ENCODE measurements around the gene MACROD2. TPM values are rescaled to one million over a fixed set of nuclear protein-coding genes. Genes with fewer than 3 reads are reported as not detected.

The MACROD2 gene
- polyA plus RNA-seq, 1 donor (not counting 4 experiments of a cell fraction or from before 2014, with no cell fraction given), result 0.71 TPM

- Histone ChIP-seq H3K36me3 (ENCODE audit: control insufficient read depth in 2 of 2, extremely low read depth in 1 of 2, insufficient read depth in 2 of 2, low read length in 2 of 2) (no peaks in the 10 kb centered on the region), H3K9me3 (ENCODE audit: control insufficient read depth, low read depth, low read length) (no peaks in the 10 kb centered on the region), H3K9ac (ENCODE audit: control insufficient read depth, extremely low read depth, insufficient read depth, low read length) (no peak overlapping the region), H4K20me1 (ENCODE audit: control insufficient read depth, extremely low read depth, insufficient read depth, low read length) (no peaks in the 10 kb centered on the region), H3K27ac (ENCODE audit: control insufficient read depth, insufficient read depth, low read length) (no peak overlapping the region), H3K4me2 (ENCODE audit: control insufficient read depth, extremely low read depth, insufficient read depth, low read depth, low read length) (no peak overlapping the region), H2AFZ (ENCODE audit: control insufficient read depth, low read length) (no peak overlapping the region), H3K9me1 (ENCODE audit: control insufficient read depth, extremely low read depth, insufficient read depth, low read length) (no peaks in the 10 kb centered on the region), H3K4me1 (ENCODE audit: control insufficient read depth, extremely low read depth, insufficient read depth, low read length) (no peaks in the 10 kb centered on the region), H3K27me3 (ENCODE audit: control insufficient read depth, extremely low read depth, insufficient read depth, low read length) (no peaks in the 10 kb centered on the region), H3K4me3 (ENCODE audit: control insufficient read depth in 2 of 3, extremely low read depth in 1 of 3, insufficient read depth in 2 of 3, low read depth in 1 of 3, low read length in 3 of 3) (no peak overlapping the region), H3K79me2 (ENCODE audit: control insufficient read depth, insufficient read depth, low read length) (no peaks in the 10 kb centered on the region)
- DNase-seq (ENCODE audit: low read depth, low spot score), result no peak
- no peak for TF ChIP-seq EZH2 (IDR thresholded peaks at IDR 0.05; ENCODE audit: low read length)
- TF ChIP-seq, protein P1, sequence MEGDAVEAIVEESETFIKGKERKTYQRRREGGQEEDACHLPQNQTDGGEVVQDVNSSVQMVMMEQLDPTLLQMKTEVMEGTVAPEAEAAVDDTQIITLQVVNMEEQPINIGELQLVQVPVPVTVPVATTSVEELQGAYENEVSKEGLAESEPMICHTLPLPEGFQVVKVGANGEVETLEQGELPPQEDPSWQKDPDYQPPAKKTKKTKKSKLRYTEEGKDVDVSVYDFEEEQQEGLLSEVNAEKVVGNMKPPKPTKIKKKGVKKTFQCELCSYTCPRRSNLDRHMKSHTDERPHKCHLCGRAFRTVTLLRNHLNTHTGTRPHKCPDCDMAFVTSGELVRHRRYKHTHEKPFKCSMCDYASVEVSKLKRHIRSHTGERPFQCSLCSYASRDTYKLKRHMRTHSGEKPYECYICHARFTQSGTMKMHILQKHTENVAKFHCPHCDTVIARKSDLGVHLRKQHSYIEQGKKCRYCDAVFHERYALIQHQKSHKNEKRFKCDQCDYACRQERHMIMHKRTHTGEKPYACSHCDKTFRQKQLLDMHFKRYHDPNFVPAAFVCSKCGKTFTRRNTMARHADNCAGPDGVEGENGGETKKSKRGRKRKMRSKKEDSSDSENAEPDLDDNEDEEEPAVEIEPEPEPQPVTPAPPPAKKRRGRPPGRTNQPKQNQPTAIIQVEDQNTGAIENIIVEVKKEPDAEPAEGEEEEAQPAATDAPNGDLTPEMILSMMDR (optimal IDR thresholded peaks at IDR 0.05 in 1 of 3, IDR thresholded peaks at IDR 0.05 in 1 of 3, conservative IDR thresholded peaks at IDR 0.05 in 1 of 3; ENCODE audit: extremely low read depth in 1 of 3, insufficient read depth in 2 of 3, low read length in 3 of 3), result no peak
- FAIRE-seq, result no peak
- dilution Hi-C loops (cut with MboI; ENCODE audit: extremely low pct_ligation_motif_present, low sequenced_read_pairs), result no loop called here
Measured at GRCh38 chr20:15792855-15793254, 1797.5 kb downstream of the MACROD2 start.

- Histone ChIP-seq H3K4me2 (ENCODE audit: control insufficient read depth, extremely low read depth, insufficient read depth, low read depth, low read length) (no peak overlapping the region), H3K9me1 (ENCODE audit: control insufficient read depth, extremely low read depth, insufficient read depth, low read length) (no peaks in the 10 kb centered on the region), H4K20me1 (ENCODE audit: control insufficient read depth, extremely low read depth, insufficient read depth, low read length) (no peaks in the 10 kb centered on the region), H3K36me3 (ENCODE audit: control insufficient read depth in 2 of 2, extremely low read depth in 1 of 2, insufficient read depth in 2 of 2, low read length in 2 of 2) (no peaks in the 10 kb centered on the region), H3K9ac (ENCODE audit: control insufficient read depth, extremely low read depth, insufficient read depth, low read length) (no peak overlapping the region), H3K4me1 (ENCODE audit: control insufficient read depth, extremely low read depth, insufficient read depth, low read length) (no peaks in the 10 kb centered on the region), H2AFZ (ENCODE audit: control insufficient read depth, low read length) (no peak overlapping the region), H3K27me3 (ENCODE audit: control insufficient read depth, extremely low read depth, insufficient read depth, low read length) (no peaks in the 10 kb centered on the region), H3K79me2 (ENCODE audit: control insufficient read depth, insufficient read depth, low read length) (no peaks in the 10 kb centered on the region), H3K27ac (ENCODE audit: control insufficient read depth, insufficient read depth, low read length) (no peak overlapping the region), H3K4me3 (ENCODE audit: control insufficient read depth in 2 of 3, extremely low read depth in 1 of 3, insufficient read depth in 2 of 3, low read depth in 1 of 3, low read length in 3 of 3) (no peak overlapping the region), H3K9me3 (ENCODE audit: control insufficient read depth, low read depth, low read length) (no peaks in the 10 kb centered on the region)
- DNase-seq (ENCODE audit: low read depth, low spot score) (no peak), FAIRE-seq (no peak)
- dilution Hi-C loops (cut with MboI; ENCODE audit: extremely low pct_ligation_motif_present, low sequenced_read_pairs), result no loop called here
- TF ChIP-seq, protein P1 (optimal IDR thresholded peaks at IDR 0.05 in 1 of 3, IDR thresholded peaks at IDR 0.05 in 1 of 3, conservative IDR thresholded peaks at IDR 0.05 in 1 of 3; ENCODE audit: extremely low read depth in 1 of 3, insufficient read depth in 2 of 3, low read length in 3 of 3), result no peak
- TF ChIP-seq EZH2 (IDR thresholded peaks at IDR 0.05; ENCODE audit: low read length), result no peak
Measured at GRCh38 chr20:15794409-15794808, 1799.1 kb downstream of the MACROD2 start.
